ENCODE results near the gene SPRR4.

Gene SPRR4

GRCh38 chr1:152951711-152952110, 18.7 kb upstream of the SPRR4 start:
- H3K27ac ChIP-seq (ENCODE audit: low read depth, low read length), result no peak overlapping the region
- no peaks in the 10 kb centered on the region for H3K79me2 ChIP-seq (ENCODE audit: control insufficient read depth, insufficient read depth, low read length, unreplicated experiment)
- H3K4me1 ChIP-seq (ENCODE audit: control insufficient read depth, insufficient read depth, low read length, unreplicated experiment), result no peaks in the 10 kb centered on the region
- no peak overlapping the region for H2AFZ ChIP-seq (ENCODE audit: low read length, unreplicated experiment)
- no peaks in the 10 kb centered on the region for H3K36me3 ChIP-seq (ENCODE audit: insufficient read depth, low read length)
- H3K27me3 ChIP-seq (ENCODE audit: insufficient read depth, low read length), result no peaks in the 10 kb centered on the region
- no peak overlapping the region for H3K4me3 ChIP-seq (ENCODE audit: low read depth, low read length)

- no peaks in the 10 kb centered on the region for H3K36me3 ChIP-seq (ENCODE audit: insufficient read depth, low read length)
- H2AFZ ChIP-seq (ENCODE audit: low read length, unreplicated experiment), result no peak overlapping the region
- no peaks in the 10 kb centered on the region for H3K27me3 ChIP-seq (ENCODE audit: insufficient read depth, low read length)
- H3K27ac ChIP-seq (ENCODE audit: low read depth, low read length), result no peak overlapping the region
- H3K4me1 ChIP-seq (ENCODE audit: control insufficient read depth, insufficient read depth, low read length, unreplicated experiment), result no peaks in the 10 kb centered on the region
- H3K79me2 ChIP-seq (ENCODE audit: control insufficient read depth, insufficient read depth, low read length, unreplicated experiment), result no peaks in the 10 kb centered on the region
- H3K4me3 ChIP-seq (ENCODE audit: low read depth, low read length), result no peak overlapping the region
Observed at GRCh38 chr1:152953761-152954160, 16.7 kb upstream of the SPRR4 start.

- no peak overlapping the region for H3K4me3 ChIP-seq (ENCODE audit: low read depth, low read length)
- H3K4me1 ChIP-seq (ENCODE audit: control insufficient read depth, insufficient read depth, low read length, unreplicated experiment), result no peaks in the 10 kb centered on the region
- H3K36me3 ChIP-seq (ENCODE audit: insufficient read depth, low read length), result no peaks in the 10 kb centered on the region
- H2AFZ ChIP-seq (ENCODE audit: low read length, unreplicated experiment), result no peak overlapping the region
- no peak overlapping the region for H3K27ac ChIP-seq (ENCODE audit: low read depth, low read length)
- H3K27me3 ChIP-seq (ENCODE audit: insufficient read depth, low read length), result no peaks in the 10 kb centered on the region
- no peaks in the 10 kb centered on the region for H3K79me2 ChIP-seq (ENCODE audit: control insufficient read depth, insufficient read depth, low read length, unreplicated experiment)
Observed at GRCh38 chr1:152954436-152954835, 16.0 kb upstream of the SPRR4 start.

- H3K36me3 ChIP-seq (ENCODE audit: insufficient read depth, low read length), result no peaks in the 10 kb centered on the region
- H3K79me2 ChIP-seq (ENCODE audit: control insufficient read depth, insufficient read depth, low read length, unreplicated experiment), result no peaks in the 10 kb centered on the region
- H3K4me1 ChIP-seq (ENCODE audit: control insufficient read depth, insufficient read depth, low read length, unreplicated experiment), result no peaks in the 10 kb centered on the region
- no peak overlapping the region for H2AFZ ChIP-seq (ENCODE audit: low read length, unreplicated experiment)
- H3K27ac ChIP-seq (ENCODE audit: low read depth, low read length), result no peak overlapping the region
- H3K27me3 ChIP-seq (ENCODE audit: insufficient read depth, low read length), result no peaks in the 10 kb centered on the region
- H3K4me3 ChIP-seq (ENCODE audit: low read depth, low read length), result no peak overlapping the region
Observed at GRCh38 chr1:152957561-152957960, 12.9 kb upstream of the SPRR4 start.

- Histone ChIP-seq H3K36me3 (ENCODE audit: insufficient read depth, low read length) (no peaks in the 10 kb centered on the region), H3K4me1 (ENCODE audit: control insufficient read depth, insufficient read depth, low read length, unreplicated experiment) (no peaks in the 10 kb centered on the region), H3K27ac (ENCODE audit: low read depth, low read length) (no peak overlapping the region), H3K79me2 (ENCODE audit: control insufficient read depth, insufficient read depth, low read length, unreplicated experiment) (no peaks in the 10 kb centered on the region), H3K4me3 (ENCODE audit: low read depth, low read length) (no peak overlapping the region), H3K27me3 (ENCODE audit: insufficient read depth, low read length) (no peaks in the 10 kb centered on the region), H2AFZ (ENCODE audit: low read length, unreplicated experiment) (no peak overlapping the region)
Observed at GRCh38 chr1:152959273-152959672, 11.2 kb upstream of the SPRR4 start.

- no peak overlapping the region for H3K27ac ChIP-seq (ENCODE audit: low read depth, low read length)
- H3K36me3 ChIP-seq (ENCODE audit: insufficient read depth, low read length), result no peaks in the 10 kb centered on the region
- H3K79me2 ChIP-seq (ENCODE audit: control insufficient read depth, insufficient read depth, low read length, unreplicated experiment), result no peaks in the 10 kb centered on the region
- H3K27me3 ChIP-seq (ENCODE audit: insufficient read depth, low read length), result no peaks in the 10 kb centered on the region
- H3K4me3 ChIP-seq (ENCODE audit: low read depth, low read length), result no peak overlapping the region
- H3K4me1 ChIP-seq (ENCODE audit: control insufficient read depth, insufficient read depth, low read length, unreplicated experiment), result no peaks in the 10 kb centered on the region
- H2AFZ ChIP-seq (ENCODE audit: low read length, unreplicated experiment), result no peak overlapping the region
Observed at GRCh38 chr1:152959801-152960451, 10.5 kb upstream of the SPRR4 start.

- Histone ChIP-seq H3K27me3 (ENCODE audit: insufficient read depth, low read length) (no peaks in the 10 kb centered on the region), H3K4me1 (ENCODE audit: control insufficient read depth, insufficient read depth, low read length, unreplicated experiment) (no peaks in the 10 kb centered on the region), H3K27ac (ENCODE audit: low read depth, low read length) (no peak overlapping the region), H3K36me3 (ENCODE audit: insufficient read depth, low read length) (no peaks in the 10 kb centered on the region), H3K4me3 (ENCODE audit: low read depth, low read length) (no peak overlapping the region), H3K79me2 (ENCODE audit: control insufficient read depth, insufficient read depth, low read length, unreplicated experiment) (no peaks in the 10 kb centered on the region), H2AFZ (ENCODE audit: low read length, unreplicated experiment) (no peak overlapping the region)
Observed at GRCh38 chr1:152960452-152961044, 9.9 kb upstream of the SPRR4 start.

GRCh38 chr1:152961226-152961891, 9.1 kb upstream of the SPRR4 start:
- Histone ChIP-seq H3K4me3 (ENCODE audit: low read depth, low read length) (no peak overlapping the region), H3K27me3 (ENCODE audit: insufficient read depth, low read length) (no peaks in the 10 kb centered on the region), H3K27ac (ENCODE audit: low read depth, low read length) (no peak overlapping the region), H3K36me3 (ENCODE audit: insufficient read depth, low read length) (no peaks in the 10 kb centered on the region), H3K79me2 (ENCODE audit: control insufficient read depth, insufficient read depth, low read length, unreplicated experiment) (no peaks in the 10 kb centered on the region), H3K4me1 (ENCODE audit: control insufficient read depth, insufficient read depth, low read length, unreplicated experiment) (no peaks in the 10 kb centered on the region), H2AFZ (ENCODE audit: low read length, unreplicated experiment) (no peak overlapping the region)

- H2AFZ ChIP-seq (ENCODE audit: low read length, unreplicated experiment), result no peak overlapping the region
- no peaks in the 10 kb centered on the region for H3K79me2 ChIP-seq (ENCODE audit: control insufficient read depth, insufficient read depth, low read length, unreplicated experiment)
- no peaks in the 10 kb centered on the region for H3K4me1 ChIP-seq (ENCODE audit: control insufficient read depth, insufficient read depth, low read length, unreplicated experiment)
- no peak overlapping the region for H3K4me3 ChIP-seq (ENCODE audit: low read depth, low read length)
- no peak overlapping the region for H3K27ac ChIP-seq (ENCODE audit: low read depth, low read length)
- H3K36me3 ChIP-seq (ENCODE audit: insufficient read depth, low read length), result no peaks in the 10 kb centered on the region
- no peaks in the 10 kb centered on the region for H3K27me3 ChIP-seq (ENCODE audit: insufficient read depth, low read length)
Observed at GRCh38 chr1:152962876-152963415, 7.5 kb upstream of the SPRR4 start.

GRCh38 chr1:152964536-152964935, 5.9 kb upstream of the SPRR4 start:
- Histone ChIP-seq H3K27ac (ENCODE audit: low read depth, low read length) (no peak overlapping the region), H3K27me3 (ENCODE audit: insufficient read depth, low read length) (no peaks in the 10 kb centered on the region), H3K36me3 (ENCODE audit: insufficient read depth, low read length) (no peaks in the 10 kb centered on the region), H3K79me2 (ENCODE audit: control insufficient read depth, insufficient read depth, low read length, unreplicated experiment) (no peaks in the 10 kb centered on the region), H3K4me3 (ENCODE audit: low read depth, low read length) (no peak overlapping the region), H3K4me1 (ENCODE audit: control insufficient read depth, insufficient read depth, low read length, unreplicated experiment) (no peaks in the 10 kb centered on the region), H2AFZ (ENCODE audit: low read length, unreplicated experiment) (no peak overlapping the region)

GRCh38 chr1:152965853-152966252, 4.6 kb upstream of the SPRR4 start:
- H3K4me3 ChIP-seq (ENCODE audit: low read depth, low read length), result no peak overlapping the region
- no peaks in the 10 kb centered on the region for H3K79me2 ChIP-seq (ENCODE audit: control insufficient read depth, insufficient read depth, low read length, unreplicated experiment)
- no peaks in the 10 kb centered on the region for H3K4me1 ChIP-seq (ENCODE audit: control insufficient read depth, insufficient read depth, low read length, unreplicated experiment)
- no peak overlapping the region for H3K27ac ChIP-seq (ENCODE audit: low read depth, low read length)
- no peaks in the 10 kb centered on the region for H3K36me3 ChIP-seq (ENCODE audit: insufficient read depth, low read length)
- H2AFZ ChIP-seq (ENCODE audit: low read length, unreplicated experiment), result no peak overlapping the region
- no peaks in the 10 kb centered on the region for H3K27me3 ChIP-seq (ENCODE audit: insufficient read depth, low read length)
